Fibroblast of upper back skin (primary cell): Measurements from ENCODE around the gene TADA2B.

ENCODE experiments used
- DNase-seq: peaks from one replicate; pipeline ENCODE4 v3.0.0-alpha.2; 2013

TADA2B gene, protein sequence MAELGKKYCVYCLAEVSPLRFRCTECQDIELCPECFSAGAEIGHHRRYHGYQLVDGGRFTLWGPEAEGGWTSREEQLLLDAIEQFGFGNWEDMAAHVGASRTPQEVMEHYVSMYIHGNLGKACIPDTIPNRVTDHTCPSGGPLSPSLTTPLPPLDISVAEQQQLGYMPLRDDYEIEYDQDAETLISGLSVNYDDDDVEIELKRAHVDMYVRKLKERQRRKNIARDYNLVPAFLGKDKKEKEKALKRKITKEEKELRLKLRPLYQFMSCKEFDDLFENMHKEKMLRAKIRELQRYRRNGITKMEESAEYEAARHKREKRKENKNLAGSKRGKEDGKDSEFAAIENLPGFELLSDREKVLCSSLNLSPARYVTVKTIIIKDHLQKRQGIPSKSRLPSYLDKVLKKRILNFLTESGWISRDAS

DNA sequence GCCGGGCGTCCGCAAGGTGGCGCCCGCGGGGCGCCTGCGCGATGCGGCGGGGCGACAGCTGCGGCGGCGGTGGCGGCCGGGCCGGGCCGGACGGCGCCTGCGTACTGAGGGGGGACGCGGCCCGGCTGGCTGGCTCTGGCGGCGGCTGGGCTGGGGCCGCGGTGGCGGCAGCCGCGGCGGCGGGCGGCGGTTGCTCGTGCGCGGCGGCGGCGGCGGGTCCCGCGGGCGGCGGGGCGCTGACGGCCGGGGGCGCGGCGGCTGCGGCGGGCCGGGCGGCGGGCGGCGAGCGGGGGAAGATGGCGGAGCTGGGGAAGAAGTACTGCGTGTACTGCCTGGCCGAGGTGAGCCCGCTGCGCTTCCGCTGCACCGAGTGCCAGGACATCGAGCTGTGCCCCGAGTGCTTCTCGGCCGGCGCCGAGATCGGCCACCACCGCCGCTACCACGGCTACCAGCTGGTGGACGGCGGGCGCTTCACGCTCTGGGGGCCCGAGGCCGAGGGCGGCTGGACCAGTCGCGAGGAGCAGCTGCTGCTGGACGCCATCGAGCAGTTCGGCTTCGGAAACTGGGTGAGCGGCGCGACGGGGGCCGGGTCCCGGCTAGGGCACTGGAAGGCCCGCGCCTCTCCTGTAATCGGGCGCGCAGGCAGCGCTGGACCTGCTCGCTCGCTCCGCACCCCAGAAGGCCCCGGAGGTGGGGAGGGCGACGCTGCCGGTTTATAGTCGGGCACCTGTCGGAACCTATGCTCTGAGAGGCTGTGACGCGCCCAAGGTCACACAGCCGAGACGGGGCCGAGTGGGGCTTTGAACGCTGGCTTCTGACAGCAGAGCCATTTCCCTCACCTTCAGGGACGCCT, at the start of gene TADA2B:
TADA2B (plus strand) TSS at position 89 of the 853 bp plus-strand sequence; CDS start at position 297, 208 bp downstream.
- peak; percentile 26 for DNase-seq

DNA sequence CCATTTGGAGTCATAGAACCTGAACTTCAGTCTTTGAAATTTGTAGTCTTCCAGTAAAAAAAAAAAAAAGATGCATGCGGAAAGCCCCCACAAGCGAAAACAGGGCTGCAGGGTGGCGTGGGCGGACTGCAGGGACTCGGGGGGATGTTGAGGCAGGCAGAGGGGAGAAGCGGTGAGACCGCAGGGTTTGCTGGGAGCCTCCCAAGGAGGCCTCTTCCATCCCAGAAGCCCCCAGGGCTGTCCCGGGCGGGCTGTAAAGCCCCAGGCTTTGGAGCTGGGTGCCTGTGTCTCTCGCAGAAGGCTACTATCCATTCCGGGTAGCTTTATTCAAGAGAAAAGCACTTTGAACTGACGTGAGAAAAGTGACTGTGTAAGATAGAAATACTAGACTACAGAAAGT, 46.7 kb upstream of the TADA2B start:
- no peak for DNase-seq

DNA sequence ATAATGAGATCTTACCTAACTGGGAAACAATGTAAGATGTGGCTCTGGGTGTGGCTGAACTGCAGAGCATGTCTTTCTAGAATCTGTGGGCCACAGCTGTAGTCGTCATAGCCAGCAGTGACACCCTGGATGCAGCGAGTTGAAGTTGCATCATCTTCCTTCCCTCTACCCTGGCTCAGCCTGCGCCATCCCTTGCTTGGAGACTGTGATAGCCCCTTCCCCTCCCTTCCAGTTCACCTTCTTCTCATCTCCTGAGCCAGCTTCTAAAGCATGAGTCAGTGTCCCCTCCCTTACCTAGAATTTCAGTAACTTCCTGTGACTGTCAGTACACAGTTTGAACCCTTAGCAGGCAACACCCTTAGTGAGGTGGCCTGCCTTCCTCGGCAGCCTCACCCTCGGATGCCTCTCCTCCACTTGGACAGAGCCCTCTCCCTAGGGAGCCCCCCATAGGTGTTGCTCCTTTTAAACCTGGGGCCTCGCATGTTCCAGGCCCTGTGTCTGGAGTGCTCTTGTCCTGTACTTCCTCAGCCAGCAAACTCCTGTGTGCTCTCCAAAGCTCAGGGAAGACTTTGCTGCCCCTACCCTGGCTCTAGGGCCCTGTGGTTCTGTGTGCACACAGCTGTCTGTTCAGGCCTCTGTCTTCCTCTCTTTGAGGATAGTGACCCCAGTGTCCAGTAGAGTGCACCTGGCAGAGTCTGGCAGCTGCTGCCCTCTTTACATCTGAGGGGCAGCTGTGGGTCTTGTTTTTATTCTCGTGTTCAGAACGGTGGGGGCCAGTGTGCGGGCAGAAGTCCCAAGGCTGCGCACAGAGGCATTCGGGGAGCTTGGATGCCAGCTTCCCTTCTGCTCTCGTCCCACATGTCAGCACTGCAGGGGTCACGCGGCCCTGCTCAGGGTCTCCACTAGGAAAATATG, 43.7 kb upstream of the TADA2B start:
- no peak for DNase-seq

DNA sequence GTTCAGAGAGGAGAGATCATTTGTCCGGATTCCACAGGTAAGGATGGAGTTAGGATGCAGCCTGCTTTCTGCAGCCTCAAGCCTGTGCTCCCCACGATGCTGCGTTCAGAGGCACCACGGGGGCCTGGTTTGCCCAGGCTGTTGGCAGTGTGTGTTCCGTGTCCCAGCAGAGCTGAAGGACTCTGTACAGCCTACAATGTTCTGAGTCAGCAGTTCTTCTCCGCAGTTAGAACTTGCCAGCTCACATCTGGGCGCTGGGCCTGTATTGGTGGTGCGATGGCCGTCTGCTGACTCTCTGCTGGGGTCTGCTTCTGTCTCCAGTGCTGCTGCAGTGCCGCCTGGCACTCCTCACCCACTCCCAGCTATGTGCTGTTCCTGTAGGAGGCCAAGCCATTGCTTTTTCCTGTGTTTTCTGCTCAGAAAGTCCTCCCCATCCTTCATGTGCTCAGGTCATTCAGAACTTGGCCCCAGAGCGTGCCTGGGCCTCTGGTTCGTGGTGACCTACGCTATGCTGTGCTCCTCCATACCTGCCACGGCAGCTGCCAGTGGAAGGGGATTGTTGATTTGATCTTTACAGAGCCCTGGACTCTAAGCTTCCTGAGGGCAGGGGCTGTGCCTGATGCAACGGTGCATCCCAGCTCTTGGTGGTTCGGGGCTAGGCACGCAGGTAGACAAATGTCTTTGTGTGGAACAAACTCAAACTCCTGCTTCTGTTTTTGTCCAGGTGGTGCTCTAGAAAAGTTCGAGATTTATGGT, 42.6 kb upstream of the TADA2B start:
- DNase-seq = no peak

DNA sequence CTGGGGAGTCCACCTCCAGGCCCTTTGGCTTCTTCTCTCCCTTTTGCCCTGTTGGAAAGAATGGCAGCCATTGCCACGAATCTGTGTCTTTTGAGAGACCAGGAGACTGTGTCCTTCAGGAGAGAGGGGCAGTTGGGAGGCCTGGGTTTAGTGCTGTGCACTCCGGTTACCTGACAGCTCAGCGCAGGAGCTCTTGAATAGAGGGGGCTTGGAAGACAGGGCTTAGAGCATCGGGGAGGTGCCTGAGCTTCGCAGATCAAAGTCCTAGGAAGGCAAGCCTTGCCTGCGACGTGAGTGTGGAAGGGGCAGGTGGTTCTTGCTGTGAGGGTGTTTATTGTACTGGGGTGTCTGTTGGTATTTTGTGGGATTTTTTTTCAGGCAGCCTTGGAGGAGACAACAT, 41.9 kb upstream of the TADA2B start:
- no peak for DNase-seq

DNA sequence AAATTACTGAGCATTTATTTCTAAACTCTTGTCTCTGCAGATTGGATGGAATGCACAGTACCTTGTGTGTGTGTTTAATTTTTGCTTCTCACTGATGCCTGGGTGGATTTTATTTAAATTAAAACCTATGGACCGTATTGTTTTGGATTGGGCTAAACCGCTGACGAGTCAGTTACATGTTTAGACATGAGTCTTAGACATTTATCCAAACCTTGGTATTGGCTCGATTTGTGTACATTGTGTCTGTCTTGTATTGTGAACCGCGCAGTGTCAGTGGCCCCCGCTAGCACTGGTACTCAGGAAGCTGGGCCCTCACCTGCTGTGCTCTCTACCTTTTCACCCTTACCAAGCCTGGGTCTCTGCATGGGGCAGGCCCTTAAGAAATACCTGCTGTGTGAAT, 40.8 kb upstream of the TADA2B start:
- DNase-seq = no peak

DNA sequence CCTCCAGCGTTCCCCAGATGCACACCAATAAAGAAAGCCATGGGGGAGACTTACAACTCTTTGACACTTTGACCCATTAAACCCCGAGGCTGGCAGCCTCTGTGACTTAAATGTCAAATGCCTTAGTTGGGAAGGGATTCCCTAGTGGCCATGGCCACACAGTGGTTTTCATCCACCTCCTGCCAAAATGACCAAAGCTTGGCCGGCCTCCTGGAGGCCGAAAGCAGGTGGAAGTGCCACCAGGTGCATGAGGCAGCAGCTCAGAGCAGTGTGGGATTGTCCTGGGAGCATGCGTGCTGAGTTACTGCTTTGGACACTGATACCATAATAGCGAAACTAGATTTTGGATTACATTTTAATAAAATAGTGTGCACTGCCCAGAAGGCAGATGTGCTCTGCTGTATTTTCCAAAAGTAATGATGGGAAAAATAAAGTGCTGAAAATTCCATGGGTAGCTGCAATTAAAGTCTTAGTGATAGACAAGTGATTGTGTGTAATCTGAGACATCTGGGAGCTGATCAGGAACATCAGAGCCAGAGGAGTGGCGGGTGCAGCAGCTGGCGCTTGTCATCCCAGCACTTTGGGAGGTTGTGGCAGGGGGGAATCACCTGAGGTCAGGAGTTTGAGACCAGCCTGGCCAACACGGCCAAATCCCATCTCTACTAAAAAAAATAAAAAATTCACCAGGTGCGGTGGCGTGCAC, 39.8 kb upstream of the TADA2B start:
- no peak for DNase-seq

DNA sequence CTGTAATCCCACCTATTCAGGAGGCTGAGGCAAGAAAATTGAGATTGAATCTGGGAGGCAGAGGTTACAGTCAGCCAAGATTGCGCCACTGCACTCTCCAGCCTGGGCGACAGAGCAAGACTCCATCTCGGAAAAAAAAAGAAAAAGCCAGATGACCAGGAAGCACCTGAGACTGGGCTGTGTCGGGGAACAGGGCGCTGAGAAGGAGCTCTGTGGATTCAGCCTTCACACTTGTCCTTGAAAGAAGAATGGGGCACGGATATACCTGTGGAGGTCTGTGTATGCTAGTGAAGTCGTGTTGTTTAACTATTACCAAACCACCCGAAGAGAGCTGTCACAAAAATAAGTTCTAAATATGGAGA, 39.3 kb upstream of the TADA2B start:
- no peak for DNase-seq

- DNase-seq = peak; percentile 6
Measured at GRCh38 chr4:7004331-7004730, 38.8 kb upstream of the TADA2B start.

DNA sequence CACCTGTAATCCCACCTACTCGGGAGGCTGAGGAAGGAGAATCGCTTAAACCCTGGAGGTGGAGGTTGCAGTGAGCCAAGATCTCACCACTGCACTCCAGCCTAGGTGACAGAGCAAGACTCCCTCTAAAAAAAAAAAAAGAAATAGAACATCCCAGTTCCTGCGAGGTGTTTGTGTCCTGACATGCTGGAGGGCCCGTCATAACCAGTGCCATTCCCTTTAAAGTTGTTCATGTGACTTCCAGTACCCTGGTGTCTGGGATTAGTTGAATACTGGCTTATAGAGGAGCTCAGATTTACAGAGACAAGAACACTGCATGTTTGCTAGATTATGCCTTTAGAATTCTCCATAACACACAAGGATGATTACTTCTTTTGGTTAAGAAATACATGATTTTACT, 37.6 kb upstream of the TADA2B start:
- no peak for DNase-seq

DNA sequence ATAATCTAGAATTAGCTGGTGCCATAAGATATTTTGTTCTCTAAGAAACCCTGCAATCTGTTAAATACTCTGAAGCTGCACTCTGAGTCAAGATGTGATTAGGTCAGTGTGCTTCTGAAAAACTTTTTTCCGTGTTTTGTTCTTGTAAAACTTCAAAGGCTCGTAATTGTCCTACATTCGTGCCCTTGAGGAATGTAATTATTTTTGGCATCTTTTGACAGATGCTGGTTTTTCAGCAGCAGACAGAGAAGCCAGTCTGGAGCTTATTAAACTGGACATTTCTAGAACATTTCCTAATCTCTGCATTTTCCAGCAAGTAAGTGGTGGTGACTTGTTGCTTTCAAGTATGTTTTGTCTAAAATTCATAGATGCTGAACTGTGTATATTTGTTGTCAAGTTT, 36.8 kb upstream of the TADA2B start:
- no peak for DNase-seq

DNA sequence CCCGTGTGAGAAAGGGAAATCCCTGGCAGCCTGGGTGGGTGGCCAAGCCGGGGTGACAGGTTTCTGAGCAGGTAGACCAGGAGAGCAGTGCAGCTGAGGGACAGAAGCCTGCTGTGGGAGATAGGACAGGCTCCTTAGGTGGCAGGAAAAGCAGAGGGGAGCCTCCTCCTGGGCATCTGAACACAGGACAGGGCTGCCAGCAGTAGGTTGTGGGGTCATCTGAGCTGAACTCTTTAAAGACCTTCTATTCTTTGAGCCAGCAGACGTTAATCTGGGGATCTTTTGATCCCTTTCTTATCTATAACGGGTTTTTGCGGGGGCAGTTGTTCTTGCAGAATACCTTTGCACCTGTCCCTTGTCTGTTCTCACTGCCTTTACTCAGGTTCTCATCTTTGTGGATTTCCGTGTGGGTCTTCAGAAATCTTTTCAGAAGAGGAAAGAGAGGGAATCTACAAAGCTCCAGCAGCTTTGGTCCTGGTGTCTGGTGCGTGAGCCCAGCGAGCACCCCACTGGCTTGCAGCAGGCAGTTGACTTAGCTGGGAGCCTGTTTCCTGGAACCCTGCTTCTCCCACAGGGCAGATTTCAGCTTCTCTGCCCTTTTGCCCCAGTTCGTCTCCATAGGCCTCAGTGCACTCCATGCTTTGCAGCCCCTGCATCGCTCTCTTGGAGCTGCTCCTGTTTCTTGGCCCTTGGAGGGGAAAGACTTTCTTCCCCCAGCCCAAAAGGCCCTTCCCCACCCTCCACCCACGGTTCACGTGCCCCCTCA, 35.8 kb upstream of the TADA2B start:
- DNase-seq = no peak

- DNase-seq = no peak
Measured at GRCh38 chr4:7007944-7008343, 35.2 kb upstream of the TADA2B start.

DNA sequence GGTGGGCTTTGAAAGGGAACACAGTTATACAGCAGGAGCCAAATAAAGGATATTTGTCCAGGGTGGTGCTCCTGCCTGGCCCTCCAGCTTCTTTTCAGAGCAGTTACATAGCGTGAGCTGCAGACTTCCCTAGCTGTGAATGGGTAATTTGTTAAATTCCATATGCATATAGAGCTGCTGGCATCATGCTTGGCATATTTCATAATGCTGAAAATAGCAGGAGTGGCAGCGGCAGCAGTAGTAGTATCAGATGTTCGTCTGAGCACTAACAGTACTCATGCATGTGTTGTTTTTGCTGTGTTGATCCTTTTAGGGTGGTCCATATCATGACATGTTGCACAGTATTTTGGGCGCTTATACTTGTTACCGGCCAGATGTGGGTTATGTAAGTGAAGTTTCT, 33.6 kb upstream of the TADA2B start:
- no peak for DNase-seq

DNA sequence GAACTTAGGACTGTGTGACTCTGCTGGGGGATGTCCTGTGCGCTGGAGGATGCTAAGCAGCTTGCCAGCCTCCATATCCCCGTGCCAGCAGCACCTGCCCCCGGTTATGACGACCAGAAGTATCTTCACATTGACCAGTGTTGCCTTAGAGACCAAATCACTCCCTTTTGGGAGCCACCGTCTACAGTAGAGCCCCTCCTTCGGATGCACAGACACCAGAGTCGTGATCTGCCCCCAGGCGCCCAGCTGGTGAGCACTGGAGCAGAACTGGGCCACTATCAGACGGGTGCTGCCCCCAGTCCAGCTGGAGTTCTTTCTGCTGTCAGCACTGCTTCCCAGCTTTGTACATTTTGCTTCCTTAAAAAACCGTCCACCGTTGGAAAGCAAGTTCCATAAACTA, 30.0 kb upstream of the TADA2B start:
- no peak for DNase-seq

GRCh38 chr4:7014815-7015214, 28.4 kb upstream of the TADA2B start:
- DNase-seq = no peak

DNA sequence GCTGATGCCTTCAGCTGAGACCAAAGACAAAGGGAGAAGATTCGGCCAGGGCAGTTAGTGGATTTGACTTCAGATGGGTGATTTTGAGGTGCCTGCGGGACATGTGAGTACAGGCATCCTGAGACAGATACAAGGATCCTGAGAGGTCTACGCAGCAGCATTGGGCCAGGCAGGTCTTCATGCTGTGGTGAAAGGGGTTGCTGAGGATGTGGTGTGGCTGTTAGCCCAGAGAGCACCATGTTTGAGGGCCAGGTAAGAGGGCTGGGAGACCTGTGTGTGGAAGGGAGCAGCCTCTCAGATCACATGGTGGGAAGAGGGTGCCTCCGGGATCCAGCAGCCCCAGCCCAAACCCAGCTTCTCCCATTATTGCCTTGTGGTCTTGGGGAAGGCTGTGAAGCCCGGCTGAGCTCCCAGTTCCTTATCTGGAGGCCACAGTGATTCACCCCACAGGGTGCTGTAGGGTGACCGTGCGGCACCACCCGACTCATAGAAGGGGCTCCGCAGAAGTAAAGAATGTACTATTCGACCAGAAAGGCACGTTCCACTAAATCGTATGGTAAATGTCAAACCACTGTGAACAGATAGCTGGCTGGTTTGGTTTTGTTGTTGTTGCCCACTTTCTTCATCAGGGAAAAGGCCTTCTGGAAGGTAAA, 27.7 kb upstream of the TADA2B start:
- no peak for DNase-seq

- DNase-seq = no peak
Measured at GRCh38 chr4:7016086-7016485, 27.1 kb upstream of the TADA2B start.

DNA sequence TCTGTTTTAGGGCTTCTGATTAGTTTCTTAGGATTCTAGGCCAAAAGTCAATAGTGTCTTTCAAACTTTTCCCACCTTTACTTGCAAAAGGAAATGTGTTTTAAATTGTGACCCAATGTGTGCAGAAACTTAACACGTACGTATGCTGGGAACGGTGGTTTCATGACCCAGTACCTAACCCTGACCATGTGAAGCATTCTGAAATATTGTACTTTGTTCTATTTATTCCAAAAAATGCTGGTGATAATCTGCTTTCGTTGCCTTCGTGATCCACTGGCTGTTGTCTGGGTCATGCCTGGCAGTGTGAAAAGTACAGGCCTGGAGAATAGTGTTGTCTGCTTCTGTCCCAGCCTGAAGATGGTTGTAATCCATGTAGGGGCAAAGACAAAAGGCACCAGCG, 26.7 kb upstream of the TADA2B start:
- DNase-seq = no peak

DNA sequence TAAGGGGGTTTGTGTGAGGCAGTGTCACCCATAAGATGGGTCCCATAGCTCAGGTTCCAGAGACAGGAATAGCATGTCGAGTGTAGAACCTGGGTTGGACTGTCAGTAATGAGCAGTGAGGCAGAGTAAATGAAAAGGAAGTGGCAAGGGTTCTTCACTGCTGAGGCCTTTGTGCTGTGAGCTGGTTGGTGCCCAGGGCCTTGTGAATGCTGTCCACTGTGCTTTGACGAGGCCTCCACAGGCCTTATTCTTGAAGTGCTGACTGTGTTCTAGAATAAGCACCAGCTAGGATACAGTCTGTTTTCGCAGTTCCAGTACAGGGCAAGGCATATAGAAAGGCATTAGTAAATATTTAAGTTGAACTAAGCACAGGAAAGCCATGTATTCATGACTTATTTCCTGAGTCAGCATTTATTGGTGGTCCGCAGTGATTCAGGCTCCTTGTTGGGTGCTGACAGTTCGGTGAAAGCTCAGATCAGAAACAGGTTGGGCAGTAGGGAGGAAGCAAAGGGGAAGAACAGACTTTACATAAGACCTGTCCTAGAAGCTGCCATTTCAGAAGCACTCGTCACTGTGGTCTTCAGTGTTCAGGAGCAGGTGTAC, 25.6 kb upstream of the TADA2B start:
- no peak for DNase-seq
